NCI-H146 treated with DMSO at 0.1 percent for 48 hours (cell line): ENCODE data around the gene ANKRD18B.
"Not testable (repeated sequence)": the region's sequence is repeated elsewhere in the genome, so short reads cannot be mapped to it uniquely, and the experiment has no call there.

Experiments used
- DNase-seq: peaks from one replicate; lab custom pipeline; 2025; ENCODE audit not compliant: unreplicated experiment; lab: John Stamatoyannopoulos, UW

Gene ANKRD18B

GRCh38 chr9:33604249-33604648, 80.2 kb downstream of the ANKRD18B start:
- DNase-seq = not testable (repeated sequence)

- DNase-seq = not testable (repeated sequence)
These were observed 80.9 kb downstream of the ANKRD18B start for GRCh38 chr9:33604936-33605335.

GRCh38 chr9:33611358-33611757, 87.3 kb downstream of the ANKRD18B start:
- no peak for DNase-seq

- DNase-seq = not testable (repeated sequence)
These were observed 88.4 kb downstream of the ANKRD18B start for GRCh38 chr9:33612410-33612809.

GRCh38 chr9:33614001-33614687, 90.1 kb downstream of the ANKRD18B start:
- no peak for DNase-seq

GRCh38 chr9:33618370-33618769, 94.3 kb downstream of the ANKRD18B start:
- DNase-seq = not testable (repeated sequence)

- no peak for DNase-seq
These were observed 95.8 kb downstream of the ANKRD18B start for GRCh38 chr9:33619666-33620404.

GRCh38 chr9:33620738-33621439, 96.8 kb downstream of the ANKRD18B start:
- DNase-seq = no peak
